GM10248 (cell line): ENCODE results near the gene KEAP1.
"Not testable (repeated sequence)": the region's sequence is repeated elsewhere in the genome, so short reads cannot be mapped to it uniquely, and the experiment has no call there.

ENCODE experiments used
- CTCF ChIA-PET: fragments of 300-600 bp; sonication (Branson Sonifier 250); formaldehyde crosslinking; extraction: SDS; loops from one replicate; lab custom pipeline; 2021; ENCODE audit warnings: antibody characterized with exemption; lab: Yijun Ruan, JAX
- POLR2A ChIA-PET: fragments of 350-650 bp; sonication (Branson Sonifier 250); formaldehyde crosslinking; extraction: SDS; loops from one replicate; lab custom pipeline; 2020; ENCODE audit warnings: antibody characterized with exemption; lab: Yijun Ruan, JAX
- DNase-seq: peaks from one replicate; pipeline ENCODE4 v3.0.0; 2012; ENCODE audit errors: extremely low spot score
- TF ChIP-seq, protein P1 (sequence below): IDR thresholded peaks from 2 replicates; pipeline ENCODE4 v1.5.1; 2012; ENCODE audit warnings: mild to moderate bottlenecking, low read depth; ENCODE audit errors: extremely low read depth, missing control alignments, control extremely low read depth

KEAP1 gene

DNA sequence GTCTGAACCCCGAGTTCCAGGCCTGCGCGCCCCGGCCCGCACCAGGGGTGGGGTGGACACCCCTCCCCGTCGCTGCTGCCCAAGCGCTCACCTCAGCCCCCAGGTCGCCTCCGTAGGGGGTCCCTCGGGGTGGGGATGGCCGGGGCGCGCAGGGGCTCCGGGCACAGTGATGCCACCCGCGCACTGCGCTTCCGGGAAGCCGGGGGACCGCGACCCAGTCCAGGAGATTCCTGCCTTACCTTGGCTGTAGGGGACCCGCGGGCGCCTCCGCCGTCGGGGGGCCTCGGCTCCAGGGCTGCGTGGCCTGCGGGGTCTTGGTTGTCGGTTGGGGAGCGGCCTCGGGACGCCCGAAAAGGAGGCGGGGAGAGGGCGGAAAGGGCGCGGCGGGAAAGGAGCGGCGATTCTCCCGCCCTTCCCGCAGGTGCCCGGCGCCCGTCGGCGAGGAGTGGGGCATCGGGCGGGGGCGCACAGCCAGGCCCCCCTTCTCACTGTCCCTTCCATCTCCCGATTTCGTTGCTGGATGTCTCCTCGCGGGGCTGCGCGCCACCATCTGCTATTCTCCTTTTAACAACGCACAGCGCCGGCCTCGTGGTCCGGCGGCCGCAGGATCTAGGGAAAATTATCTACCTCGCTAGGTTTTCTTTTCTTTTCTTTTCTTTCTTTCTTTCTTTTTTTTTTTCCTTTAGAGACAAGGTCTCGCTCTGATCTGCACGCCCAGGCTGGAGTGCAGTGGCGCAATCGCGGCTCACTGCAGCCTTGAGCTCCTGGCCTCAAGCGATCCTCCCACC lies at the start of gene KEAP1:
KEAP1 (minus strand) TSS at position 355 of the 788 bp plus-strand sequence. CDS start 3,323 bp downstream, outside the sequence.
- POLR2A ChIA-PET, result no interaction called here
- TF ChIP-seq, protein P1, sequence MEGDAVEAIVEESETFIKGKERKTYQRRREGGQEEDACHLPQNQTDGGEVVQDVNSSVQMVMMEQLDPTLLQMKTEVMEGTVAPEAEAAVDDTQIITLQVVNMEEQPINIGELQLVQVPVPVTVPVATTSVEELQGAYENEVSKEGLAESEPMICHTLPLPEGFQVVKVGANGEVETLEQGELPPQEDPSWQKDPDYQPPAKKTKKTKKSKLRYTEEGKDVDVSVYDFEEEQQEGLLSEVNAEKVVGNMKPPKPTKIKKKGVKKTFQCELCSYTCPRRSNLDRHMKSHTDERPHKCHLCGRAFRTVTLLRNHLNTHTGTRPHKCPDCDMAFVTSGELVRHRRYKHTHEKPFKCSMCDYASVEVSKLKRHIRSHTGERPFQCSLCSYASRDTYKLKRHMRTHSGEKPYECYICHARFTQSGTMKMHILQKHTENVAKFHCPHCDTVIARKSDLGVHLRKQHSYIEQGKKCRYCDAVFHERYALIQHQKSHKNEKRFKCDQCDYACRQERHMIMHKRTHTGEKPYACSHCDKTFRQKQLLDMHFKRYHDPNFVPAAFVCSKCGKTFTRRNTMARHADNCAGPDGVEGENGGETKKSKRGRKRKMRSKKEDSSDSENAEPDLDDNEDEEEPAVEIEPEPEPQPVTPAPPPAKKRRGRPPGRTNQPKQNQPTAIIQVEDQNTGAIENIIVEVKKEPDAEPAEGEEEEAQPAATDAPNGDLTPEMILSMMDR, result no peak
- no peak for DNase-seq
- CTCF ChIA-PET, result interaction anchor here (1.3 kb wide), 1 partner anchor 9 kb away, joined by 4 read pairs; no protein-coding TSS in a partner anchor

GRCh38 chr19:10552510-10553053 lies 49.4 kb upstream of the KEAP1 start:
- no peak for DNase-seq
- ChIA-PET POLR2A (no interaction called here), CTCF (interaction anchor here (0.7 to 2.4 kb wide), 13 partner anchors 10 to 148 kb away, joined by 3 to 9 read pairs (median 4); no protein-coding TSS in a partner anchor)
- TF ChIP-seq, protein P1, result no peak

GRCh38 chr19:10551698-10552301 lies 48.6 kb upstream of the KEAP1 start:
- ChIA-PET CTCF (interaction anchor here (1.3 to 1.8 kb wide), 6 partner anchors 9 to 148 kb away, joined by 3 to 7 read pairs (median 4); no protein-coding TSS in a partner anchor), POLR2A (interaction anchor here (0.5 kb wide), 1 partner anchor 154 kb away, joined by 9 read pairs; no protein-coding TSS in a partner anchor)
- TF ChIP-seq, protein P1, result no peak
- DNase-seq, result no peak

DNA sequence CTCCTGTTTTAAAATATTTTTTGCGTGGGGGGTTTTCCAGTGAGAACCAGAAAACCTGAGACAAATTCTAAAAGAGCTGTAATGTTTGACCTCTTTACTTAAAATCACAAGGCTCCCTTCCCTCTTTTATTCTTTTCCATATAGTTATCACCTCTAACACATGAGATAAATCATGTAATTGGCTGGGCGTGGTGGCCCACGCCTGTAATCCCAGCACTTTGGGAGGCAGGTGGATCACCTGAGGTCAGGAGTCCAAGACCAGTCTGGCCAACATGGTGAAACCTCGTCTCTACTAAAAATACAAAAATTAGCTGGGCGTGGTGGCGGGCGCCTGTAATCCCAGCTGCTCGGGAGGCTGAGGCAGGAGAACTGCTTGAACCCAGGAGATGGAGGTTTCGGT lies 47.9 kb upstream of the KEAP1 start:
- DNase-seq, POLR2A ChIA-PET: not testable (repeated sequence)
- CTCF ChIA-PET, result interaction anchor here (1.3 kb wide), 2 partner anchors 17 to 21 kb away, joined by 3 read pairs; no protein-coding TSS in a partner anchor

GRCh38 chr19:10550336-10550735 lies 47.2 kb upstream of the KEAP1 start:
- no peak for DNase-seq
- CTCF ChIA-PET, result interaction anchor here (1.3 kb wide), 1 partner anchor 22 kb away, joined by 3 read pairs; no protein-coding TSS in a partner anchor
- POLR2A ChIA-PET, result no interaction called here
- TF ChIP-seq, protein P1, result no peak

- DNase-seq, result no peak
These were observed 46.6 kb upstream of the KEAP1 start for GRCh38 chr19:10549733-10550132.

More at GRCh38 chr19:10549733-10550132, 46.6 kb upstream of the KEAP1 start:
- ChIA-PET CTCF (no interaction called here), POLR2A (no interaction called here)
- TF ChIP-seq, protein P1, result no peak
